Natural killer cell (primary cell): Measurements from ENCODE around the gene ZNF548. TPM values are rescaled to one million over a fixed set of nuclear protein-coding genes. Genes with fewer than 3 reads are reported as not detected.
"Not testable (repeated sequence)": the region's sequence is repeated elsewhere in the genome, so short reads cannot be mapped to it uniquely, and the experiment has no call there.

Experiments
- ATAC-seq, 3 donors: fragments of 150-1000 bp in 2 of 3; fragments of 200-7000 bp in 1 of 3; cut with Tn5 transposase; 1 replicate in 1 of 3; 2 replicates in 2 of 3; pipeline ENCODE4 v1.10.0; 2021; ENCODE audit warnings: mild to moderate bottlenecking in 2 of 3, moderate library complexity in 2 of 3
- DNase-seq, 2 donors: peaks; one replicate each; pipeline versions ENCODE4 v3.0.0 to v3.0.0-alpha.2; 2013 to 2021; ENCODE audit warnings: mixed read lengths in 1 of 2
- H3K27ac ChIP-seq: one replicate; pipeline ENCODE4 v1.5.1; 2013; ENCODE audit warnings: mild to moderate bottlenecking, low read length
- H3K27me3 ChIP-seq: one replicate; pipeline ENCODE4 v1.6.1; 2013; ENCODE audit warnings: low read length; ENCODE audit not compliant: control insufficient read depth, insufficient read depth
- H3K36me3 ChIP-seq: one replicate; pipeline ENCODE4 v1.6.1; 2013; ENCODE audit warnings: low read length; ENCODE audit not compliant: control insufficient read depth, insufficient read depth
- H3K4me1 ChIP-seq: one replicate; pipeline ENCODE4 v1.6.1; 2013; ENCODE audit warnings: low read length; ENCODE audit not compliant: control insufficient read depth, insufficient read depth
- H3K4me3 ChIP-seq: one replicate; pipeline ENCODE4 v1.5.1; 2013; ENCODE audit warnings: low read length
- H3K9me3 ChIP-seq: one replicate; pipeline ENCODE4 v1.6.1; 2013; ENCODE audit warnings: low read length; ENCODE audit not compliant: control insufficient read depth, insufficient read depth
- H3K27ac Mint-ChIP-seq, 2 donors: one replicate each; pipeline ENCODE4 v1.8.0; 2022; ENCODE audit warnings: mild to moderate bottlenecking in 2 of 2, mixed read lengths in 2 of 2, moderate library complexity in 1 of 2
- H3K27me3 Mint-ChIP-seq, 2 donors: one replicate each; pipeline ENCODE4 v1.8.0; 2022; ENCODE audit warnings: low read depth in 2 of 2, mixed read lengths in 2 of 2
- H3K36me3 Mint-ChIP-seq: one replicate; pipeline ENCODE4 v1.8.0; 2022; ENCODE audit warnings: mixed read lengths
- H3K4me1 Mint-ChIP-seq, 2 donors: one replicate each; pipeline ENCODE4 v1.8.0; 2022; ENCODE audit warnings: mixed read lengths in 2 of 2
- H3K4me3 Mint-ChIP-seq: one replicate; pipeline ENCODE4 v1.8.0; 2022; ENCODE audit warnings: mild to moderate bottlenecking, moderate library complexity, mixed read lengths
- H3K9me3 Mint-ChIP-seq, 2 donors: one replicate each; pipeline ENCODE4 v1.8.0; 2022; ENCODE audit warnings: mixed read lengths in 2 of 2
- CTCF ChIP-seq: fragments of 200-600 bp; IDR thresholded peaks from one replicate; pipeline ENCODE4 v1.8.0; 2022; ENCODE audit warnings: antibody characterized with exemption
- WGBS: methylation state at CpG from one replicate; pipeline ENCODE4 v1.1.7; 2013; ENCODE audit warnings: missing lambda C conversion rate; ENCODE audit not compliant: insufficient coverage; 5-methylcytosine and 5-hydroxymethylcytosine counted together
- intact Hi-C: fragments of 100-400 bp; cut with micrococcal nuclease; formaldehyde crosslinking; loops from one replicate; pipeline ENCODE4 v1.14.2; 2022
- total RNA-seq, 4 donors: library from RNA; stranded (reverse); fragments of 120-200 nt in 1 of 4; gene quantifications; one replicate each; pipeline versions ENCODE4 v1.2.3 to v1.2.4, GENCODE V29; 2013 to 2022

Gene ZNF548
- total RNA-seq, 3 donors from 2014 or later (not counting 1 experiment from before 2014, with no cell fraction given) = 75.5 to 104 (median 96.9) TPM

GRCh38 chr19:57374179-57374578, 15.5 kb upstream of the ZNF548 start:
- H3K4me3 Mint-ChIP-seq = no peak overlapping the region
- no peak for DNase-seq
- WGBS = 95% methylated on average over 6 of the region's 6 CpGs
- intact Hi-C loops = no loop called here
- Histone ChIP-seq H3K27ac (no peak overlapping the region), H3K4me3 (no peak overlapping the region), H3K27me3 (no peaks in the 10 kb centered on the region), H3K4me1 (no peaks in the 10 kb centered on the region), H3K36me3 (peaks cover 23% of the 10 kb centered on the region), H3K9me3 (peaks cover 31% of the 10 kb centered on the region)
- H3K27ac Mint-ChIP-seq = no peak overlapping the region
- H3K4me1 Mint-ChIP-seq = no peaks in the 10 kb centered on the region
- H3K36me3 Mint-ChIP-seq = peaks cover 50% of the 10 kb centered on the region
- TF ChIP-seq CTCF = no peak
- no peaks in the 10 kb centered on the region for H3K27me3 Mint-ChIP-seq
- ATAC-seq = no peak
- H3K9me3 Mint-ChIP-seq = peaks cover 2 to 11% of the 10 kb centered on the region in 2 donors

- H3K4me3 ChIP-seq, H3K4me1 Mint-ChIP-seq, intact Hi-C loops, H3K27me3 ChIP-seq, H3K4me3 Mint-ChIP-seq, DNase-seq, H3K27ac ChIP-seq, H3K4me1 ChIP-seq, ATAC-seq, H3K27me3 Mint-ChIP-seq, H3K27ac Mint-ChIP-seq: not testable (repeated sequence)
- H3K36me3 Mint-ChIP-seq = peaks cover 55% of the 10 kb centered on the region
- H3K9me3 Mint-ChIP-seq = peaks cover 7 to 14% of the 10 kb centered on the region in 2 donors
- H3K9me3 ChIP-seq = peaks cover 33% of the 10 kb centered on the region
- 100% methylated on average over 2 of the region's 2 CpGs for WGBS
- peaks cover 23% of the 10 kb centered on the region for H3K36me3 ChIP-seq
Measured at GRCh38 chr19:57374647-57375046, 15.0 kb upstream of the ZNF548 start.

- intact Hi-C loops = no loop called here
Measured at GRCh38 chr19:57376151-57376550, 13.5 kb upstream of the ZNF548 start.

GRCh38 chr19:57377498-57378146, 12.0 kb upstream of the ZNF548 start:
- H3K9me3 ChIP-seq = peaks cover 37% of the 10 kb centered on the region
- Mint-ChIP-seq H3K36me3 (peaks cover 58% of the 10 kb centered on the region), H3K27ac (no peak overlapping the region), H3K27me3 (no peaks in the 10 kb centered on the region), H3K9me3 (peaks cover 11 to 16% of the 10 kb centered on the region in 2 donors), H3K4me1 (no peaks in the 10 kb centered on the region), H3K4me3 (no peak overlapping the region)
- H3K27me3 ChIP-seq = no peaks in the 10 kb centered on the region
- H3K4me1 ChIP-seq = no peaks in the 10 kb centered on the region
- ATAC-seq (no peak), DNase-seq (no peak)
- WGBS = 100% methylated on average over 2 of the region's 3 CpGs
- no peak for TF ChIP-seq CTCF
- H3K27ac ChIP-seq = no peak overlapping the region
- H3K36me3 ChIP-seq = peaks cover 14% of the 10 kb centered on the region
- intact Hi-C loops = no loop called here
- H3K4me3 ChIP-seq = no peak overlapping the region

More at GRCh38 chr19:57376151-57376550, 13.5 kb upstream of the ZNF548 start:
- Histone ChIP-seq H3K4me3 (no peak overlapping the region), H3K27ac (no peak overlapping the region), H3K9me3 (peaks cover 37% of the 10 kb centered on the region), H3K4me1 (no peaks in the 10 kb centered on the region), H3K36me3 (peaks cover 23% of the 10 kb centered on the region), H3K27me3 (no peaks in the 10 kb centered on the region)
- Mint-ChIP-seq H3K4me1 (no peaks in the 10 kb centered on the region), H3K27me3 (no peaks in the 10 kb centered on the region), H3K27ac (no peak overlapping the region), H3K9me3 (peaks cover 11 to 16% of the 10 kb centered on the region in 2 donors), H3K36me3 (peaks cover 65% of the 10 kb centered on the region), H3K4me3 (no peak overlapping the region)
- WGBS = 95% methylated on average over 5 of the region's 6 CpGs
- ATAC-seq (no peak), DNase-seq (no peak)
- TF ChIP-seq CTCF = no peak
